HepG2 (cell line): ENCODE data around the gene PCDHB11.

Experiments used
- GABPA ChIP-seq, 2 experiments: IDR thresholded peaks; 2 replicates each; pipeline ENCODE4 v1.6.1; 2011 to 2016; ENCODE audit warnings: low read depth in 2 of 2, low read length in 1 of 2, missing biosample characterization in 1 of 2, missing genetic modification characterization in 1 of 2
- HDAC2 ChIP-seq: sonication (generic); formaldehyde crosslinking; IDR thresholded peaks from 2 replicates; pipeline ENCODE4 v1.4.0; 2020; ENCODE audit warnings: missing genetic modification reagents
- MTA3 ChIP-seq: sonication (generic); formaldehyde crosslinking; IDR thresholded peaks from 2 replicates; pipeline ENCODE4 v1.4.0; 2020; ENCODE audit warnings: missing genetic modification reagents
- NFIC ChIP-seq: IDR thresholded peaks from 2 replicates; pipeline ENCODE4 v1.6.1; 2012; ENCODE audit warnings: mild to moderate bottlenecking, low read length, inconsistent platforms
- PAWR ChIP-seq: sonication (generic); formaldehyde crosslinking; IDR thresholded peaks from 2 replicates; pipeline ENCODE4 v1.4.0; 2020; ENCODE audit warnings: missing genetic modification reagents, mild to moderate bottlenecking, borderline replicate concordance
- RXRA ChIP-seq: sonication (generic); formaldehyde crosslinking; IDR thresholded peaks from 2 replicates; pipeline ENCODE4 v1.5.1; 2020; ENCODE audit warnings: missing genetic modification reagents
- TF ChIP-seq, protein P1 (sequence below), 2 experiments: IDR thresholded peaks; 2 replicates each; pipeline ENCODE4 v1.6.1; 2011 to 2012; ENCODE audit warnings: low read length in 2 of 2, borderline replicate concordance in 1 of 2, low read depth in 1 of 2, mild to moderate bottlenecking in 1 of 2, moderate library complexity in 1 of 2
- TF ChIP-seq, protein P2 (sequence below): sonication (generic); formaldehyde crosslinking; IDR thresholded peaks from 2 replicates; pipeline ENCODE4 v1.4.0; 2020; ENCODE audit warnings: mild to moderate bottlenecking, missing genetic modification reagents
- TF ChIP-seq, protein P3 (sequence below): IDR thresholded peaks from 2 replicates; pipeline ENCODE4 v1.6.1; 2012; ENCODE audit warnings: inconsistent platforms

GRCh38 chr5:141223112-141223783 is 23.8 kb downstream of the PCDHB11 start, which contains the start of gene PCDHB14:
- TF ChIP-seq HDAC2 (CRISPR knock-in tag) (no peak), RXRA (no peak), MTA3 (CRISPR knock-in tag) (no peak), GABPA (IDR thresholded peaks at IDR 0.05; ENCODE audit: low read depth, low read length) (no peak), GABPA (CRISPR knock-in tag; IDR thresholded peaks at IDR 0.05; ENCODE audit: low read depth) (no peak), NFIC (no peak), PAWR (CRISPR knock-in tag) (no peak)
- TF ChIP-seq, protein P1, sequence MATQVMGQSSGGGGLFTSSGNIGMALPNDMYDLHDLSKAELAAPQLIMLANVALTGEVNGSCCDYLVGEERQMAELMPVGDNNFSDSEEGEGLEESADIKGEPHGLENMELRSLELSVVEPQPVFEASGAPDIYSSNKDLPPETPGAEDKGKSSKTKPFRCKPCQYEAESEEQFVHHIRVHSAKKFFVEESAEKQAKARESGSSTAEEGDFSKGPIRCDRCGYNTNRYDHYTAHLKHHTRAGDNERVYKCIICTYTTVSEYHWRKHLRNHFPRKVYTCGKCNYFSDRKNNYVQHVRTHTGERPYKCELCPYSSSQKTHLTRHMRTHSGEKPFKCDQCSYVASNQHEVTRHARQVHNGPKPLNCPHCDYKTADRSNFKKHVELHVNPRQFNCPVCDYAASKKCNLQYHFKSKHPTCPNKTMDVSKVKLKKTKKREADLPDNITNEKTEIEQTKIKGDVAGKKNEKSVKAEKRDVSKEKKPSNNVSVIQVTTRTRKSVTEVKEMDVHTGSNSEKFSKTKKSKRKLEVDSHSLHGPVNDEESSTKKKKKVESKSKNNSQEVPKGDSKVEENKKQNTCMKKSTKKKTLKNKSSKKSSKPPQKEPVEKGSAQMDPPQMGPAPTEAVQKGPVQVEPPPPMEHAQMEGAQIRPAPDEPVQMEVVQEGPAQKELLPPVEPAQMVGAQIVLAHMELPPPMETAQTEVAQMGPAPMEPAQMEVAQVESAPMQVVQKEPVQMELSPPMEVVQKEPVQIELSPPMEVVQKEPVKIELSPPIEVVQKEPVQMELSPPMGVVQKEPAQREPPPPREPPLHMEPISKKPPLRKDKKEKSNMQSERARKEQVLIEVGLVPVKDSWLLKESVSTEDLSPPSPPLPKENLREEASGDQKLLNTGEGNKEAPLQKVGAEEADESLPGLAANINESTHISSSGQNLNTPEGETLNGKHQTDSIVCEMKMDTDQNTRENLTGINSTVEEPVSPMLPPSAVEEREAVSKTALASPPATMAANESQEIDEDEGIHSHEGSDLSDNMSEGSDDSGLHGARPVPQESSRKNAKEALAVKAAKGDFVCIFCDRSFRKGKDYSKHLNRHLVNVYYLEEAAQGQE (IDR thresholded peaks at IDR 0.05; ENCODE audit: borderline replicate concordance in 1 of 2, low read depth in 1 of 2, low read length in 2 of 2), result no peak
- TF ChIP-seq, protein P2, sequence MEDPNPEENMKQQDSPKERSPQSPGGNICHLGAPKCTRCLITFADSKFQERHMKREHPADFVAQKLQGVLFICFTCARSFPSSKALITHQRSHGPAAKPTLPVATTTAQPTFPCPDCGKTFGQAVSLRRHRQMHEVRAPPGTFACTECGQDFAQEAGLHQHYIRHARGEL, result no peak
- TF ChIP-seq, protein P3, sequence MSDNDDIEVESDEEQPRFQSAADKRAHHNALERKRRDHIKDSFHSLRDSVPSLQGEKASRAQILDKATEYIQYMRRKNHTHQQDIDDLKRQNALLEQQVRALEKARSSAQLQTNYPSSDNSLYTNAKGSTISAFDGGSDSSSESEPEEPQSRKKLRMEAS, result no peak
